H1 (cell line): Measurements from ENCODE around the gene OR2J2. TPM values are rescaled to one million over a fixed set of nuclear protein-coding genes. Genes with fewer than 3 reads are reported as not detected.
"Not testable (repeated sequence)": the region's sequence is repeated elsewhere in the genome, so short reads cannot be mapped to it uniquely, and the experiment has no call there.

Source experiments
- CTCF ChIA-PET: fragments of 300-600 bp; sonication (Branson Sonifier 250); formaldehyde crosslinking; loops from one replicate; lab custom pipeline; 2021; ENCODE audit not compliant: partially characterized antibody; lab: Charles Lee
- POLR2A ChIA-PET: fragments of 300-600 bp; sonication (Branson Sonifier 250); formaldehyde crosslinking; loops from one replicate; lab custom pipeline; 2021; ENCODE audit warnings: inconsistent platforms; ENCODE audit not compliant: partially characterized antibody; lab: Charles Lee
- DNase-seq, 2 experiments: peaks; one replicate each; pipeline versions ENCODE4 v3.0.0 to v3.0.0-alpha.2; 2010 to 2022; ENCODE audit warnings: low spot score in 2 of 2, low read depth in 1 of 2, mixed read lengths in 1 of 2
- FAIRE-seq: peaks from 2 replicates; lab custom pipeline; 2011; peaks lifted over from hg19 to GRCh38; lab: Jason Lieb, UNC
- H2AFZ ChIP-seq: 2 replicates; pipeline ENCODE4 v1.8.1; 2012; ENCODE audit warnings: low read length, inconsistent platforms
- H2AK5ac ChIP-seq: 2 replicates; pipeline ENCODE4 v1.6.1; 2013; ENCODE audit warnings: low read depth, low read length
- H2BK120ac ChIP-seq: replicated peaks from 2 replicates; pipeline ENCODE3; 2013; ENCODE audit warnings: low read depth, low read length, inconsistent platforms
- H2BK12ac ChIP-seq: 2 replicates; pipeline ENCODE4 v1.6.1; 2013; ENCODE audit warnings: low read depth, low read length
- H2BK15ac ChIP-seq: 2 replicates; pipeline ENCODE4 v1.6.1; 2013; ENCODE audit warnings: low read length
- H2BK20ac ChIP-seq: 2 replicates; pipeline ENCODE4 v1.6.1; 2013; ENCODE audit warnings: low read length
- H2BK5ac ChIP-seq: 2 replicates; pipeline ENCODE4 v1.6.1; 2013; ENCODE audit warnings: low read depth, low read length
- H3K14ac ChIP-seq: 2 replicates; pipeline ENCODE4 v1.6.1; 2013; ENCODE audit warnings: inconsistent platforms; ENCODE audit not compliant: insufficient read length
- H3K18ac ChIP-seq: 2 replicates; pipeline ENCODE4 v1.6.1; 2013; ENCODE audit warnings: low read length; ENCODE audit errors: extremely low read depth
- H3K23ac ChIP-seq: 2 replicates; pipeline ENCODE4 v1.6.1; 2013; ENCODE audit warnings: inconsistent platforms; ENCODE audit not compliant: insufficient read length
- H3K23me2 ChIP-seq: 2 replicates; pipeline ENCODE4 v1.6.1; 2013; ENCODE audit warnings: low read depth, low read length
- H3K27ac ChIP-seq: 2 replicates; pipeline ENCODE4 v1.6.1; 2011; ENCODE audit warnings: low read depth, low read length, inconsistent platforms
- H3K27me3 ChIP-seq, 4 experiments: replicated peaks in 1 of 4; 1 replicate in 1 of 4; 2 replicates in 3 of 4; pipeline versions ENCODE4 v1.6.1 to v1.8.1; 2011 to 2013; ENCODE audit warnings: low read length in 3 of 4, mild to moderate bottlenecking in 3 of 4, inconsistent platforms in 2 of 4, mixed read lengths in 2 of 4, moderate library complexity in 1 of 4; ENCODE audit not compliant: control insufficient read depth in 3 of 4, insufficient read depth in 3 of 4; ENCODE audit errors: extremely low read depth in 1 of 4
- H3K36me3 ChIP-seq, 4 experiments: 2 replicates each; pipeline versions ENCODE4 v1.6.1 to v1.8.1; 2011 to 2013; ENCODE audit warnings: mild to moderate bottlenecking in 4 of 4, low read length in 3 of 4, moderate library complexity in 2 of 4, control low read depth in 1 of 4, inconsistent platforms in 1 of 4; ENCODE audit not compliant: insufficient read depth in 4 of 4, control insufficient read depth in 2 of 4
- H3K4ac ChIP-seq: replicated peaks from 2 replicates; pipeline ENCODE3; 2013; ENCODE audit warnings: low read length, low read depth, mixed read lengths, inconsistent platforms; ENCODE audit not compliant: insufficient read length
- H3K4me1 ChIP-seq, 4 experiments: replicated peaks in 1 of 4; 1 replicate in 1 of 4; 2 replicates in 3 of 4; pipeline versions ENCODE4 v1.6.1 to v1.8.1; 2011 to 2013; ENCODE audit warnings: low read length in 3 of 4, inconsistent platforms in 2 of 4, mixed read lengths in 1 of 4; ENCODE audit not compliant: insufficient read depth in 4 of 4, control insufficient read depth in 3 of 4
- H3K4me2 ChIP-seq, 2 experiments: 2 replicates each; pipeline versions ENCODE4 v1.6.1 to v1.8.1; 2011 to 2013; ENCODE audit warnings: low read depth in 2 of 2, low read length in 2 of 2, control low read depth in 1 of 2, inconsistent platforms in 1 of 2, mild to moderate bottlenecking in 1 of 2; ENCODE audit not compliant: insufficient read depth in 1 of 2
- H3K4me3 ChIP-seq, 4 experiments: fragments of 200-600, 300-600 bp in 1 of 4; sonication (generic), shearing (Covaris generic), sonication (Bioruptor Twin) in 1 of 4; 2 replicates each; pipeline versions ENCODE4 v1.5.1 to v1.8.1; 2011 to 2016; ENCODE audit warnings: low read length in 4 of 4, low read depth in 3 of 4, control low read depth in 2 of 4, inconsistent platforms in 2 of 4, mild to moderate bottlenecking in 2 of 4, mixed read lengths in 1 of 4, moderate library complexity in 1 of 4; ENCODE audit not compliant: insufficient read depth in 2 of 4; ENCODE audit errors: extremely low read depth in 1 of 4
- H3K56ac ChIP-seq: replicated peaks from 2 replicates; pipeline ENCODE3; 2013; ENCODE audit warnings: low read depth, mild to moderate bottlenecking, mixed read lengths, low read length, inconsistent platforms; ENCODE audit not compliant: insufficient read length
- H3K79me1 ChIP-seq: 2 replicates; pipeline ENCODE4 v1.6.1; 2013; ENCODE audit warnings: low read depth, low read length, control low read depth
- H3K79me2 ChIP-seq, 2 experiments: 2 replicates each; pipeline versions ENCODE4 v1.6.1 to v1.8.1; 2012 to 2013; ENCODE audit warnings: low read length in 2 of 2, mild to moderate bottlenecking in 2 of 2, inconsistent platforms in 1 of 2; ENCODE audit not compliant: insufficient read depth in 2 of 2, control insufficient read depth in 1 of 2
- H3K9ac ChIP-seq, 4 experiments: replicated peaks in 1 of 4; 1 replicate in 1 of 4; 2 replicates in 3 of 4; pipeline versions ENCODE4 v1.6.1 to v1.8.1; 2011 to 2013; ENCODE audit warnings: low read depth in 3 of 4, low read length in 3 of 4, control low read depth in 2 of 4, mild to moderate bottlenecking in 2 of 4, moderate library complexity in 2 of 4, inconsistent platforms in 1 of 4; ENCODE audit errors: extremely low read depth in 1 of 4
- H3K9me3 ChIP-seq, 2 experiments: 2 replicates each; pipeline versions ENCODE4 v1.6.1 to v1.8.1; 2012 to 2013; ENCODE audit warnings: mild to moderate bottlenecking in 2 of 2, moderate library complexity in 2 of 2, control low read depth in 1 of 2, inconsistent platforms in 1 of 2, low read depth in 1 of 2, low read length in 1 of 2, mixed read lengths in 1 of 2; ENCODE audit not compliant: insufficient read depth in 2 of 2
- H4K20me1 ChIP-seq, 2 experiments: replicated peaks in 1 of 2; 2 replicates each; pipeline versions ENCODE3 to v1.8.1; 2011 to 2013; ENCODE audit warnings: inconsistent platforms in 2 of 2, low read length in 2 of 2, mild to moderate bottlenecking in 1 of 2; ENCODE audit not compliant: insufficient read depth in 2 of 2, control insufficient read depth in 1 of 2
- H4K5ac ChIP-seq: 2 replicates; pipeline ENCODE4 v1.6.1; 2013; ENCODE audit warnings: low read length, low read depth, mixed read lengths, inconsistent platforms; ENCODE audit not compliant: insufficient read length
- H4K8ac ChIP-seq: 2 replicates; pipeline ENCODE4 v1.8.0; 2013; ENCODE audit warnings: mild to moderate bottlenecking, moderate library complexity, low read length, inconsistent platforms; ENCODE audit not compliant: insufficient read depth; ENCODE audit errors: extremely low read depth
- H4K91ac ChIP-seq: replicated peaks from 2 replicates; pipeline ENCODE3; 2013; ENCODE audit warnings: low read length, mixed read lengths, inconsistent platforms; ENCODE audit not compliant: insufficient read length
- WGBS, 2 experiments: shearing (Covaris generic) in 1 of 2; methylation state at CpG; one replicate each; pipeline versions ENCODE4 v1.1.6 to v1.1.7; 2013 to 2015; ENCODE audit warnings: low lambda C conversion rate in 2 of 2, mixed read lengths in 2 of 2, inconsistent platforms in 1 of 2, low coverage in 1 of 2, missing lambda C conversion rate in 1 of 2; ENCODE audit not compliant: insufficient replicate concordance in 2 of 2, insufficient coverage in 1 of 2, insufficient read length in 1 of 2; ENCODE audit errors: extremely low coverage in 1 of 2, missing lambda C conversion rate in 1 of 2; 5-methylcytosine and 5-hydroxymethylcytosine counted together
- polyA plus RNA-seq, 7 experiments: library from polyadenylated mRNA; depleted of rRNA in 3 of 7; stranded (reverse) in 5 of 7; unstranded in 2 of 7; fragments of >200 nt in 5 of 7; fragments of 200-250 nt in 2 of 7; gene quantifications; 1 replicate in 5 of 7; 2 replicates in 1 of 7; 4 replicates in 1 of 7; pipeline versions ENCODE4 v1.2.1 to v1.2.3, GENCODE V29; 2011 to 2013; ENCODE audit warnings: missing spikeins in 2 of 7, mixed read lengths in 2 of 7
- total RNA-seq: library from RNA; stranded (reverse); fragmentation: NEBNext Ultra II Directional; extraction: Animal tissue kit (Norgen Biotek cat#: 25700); gene quantifications from 2 replicates; pipeline ENCODE4 v1.2.1, GENCODE V29; 2021

The OR2J2 gene
- total and polyA plus RNA-seq, 2 of the 8 experiments (the other 6 are each of a cell fraction or from before 2014, with no cell fraction given), result not detected

DNA sequence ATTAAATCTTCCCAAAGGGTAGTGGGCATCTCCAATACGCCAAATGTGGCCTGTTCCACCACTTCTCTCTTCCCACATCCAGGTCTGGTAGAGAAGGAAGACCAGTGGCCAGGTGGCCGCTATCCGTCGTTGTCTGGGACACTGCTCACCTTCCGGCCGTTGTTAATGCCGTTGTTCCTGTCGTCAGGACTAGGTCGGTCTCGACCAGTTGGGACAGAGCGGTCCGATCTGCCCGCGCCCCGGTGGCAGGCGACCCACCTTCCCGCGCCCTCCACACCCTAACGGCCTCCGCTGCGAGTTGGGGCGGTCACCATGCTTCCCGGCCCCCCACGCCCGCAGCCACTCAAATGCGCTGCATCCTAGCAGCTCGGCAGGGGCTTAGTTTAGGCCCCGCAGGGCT, 5.1 kb upstream of the OR2J2 start:
- H3K4me2 ChIP-seq, H3K79me2 ChIP-seq, H2BK12ac ChIP-seq, H3K36me3 ChIP-seq, H4K5ac ChIP-seq, H2AFZ ChIP-seq, H3K23ac ChIP-seq, H3K4ac ChIP-seq, POLR2A ChIA-PET, H3K27ac ChIP-seq, H3K9me3 ChIP-seq, H2BK20ac ChIP-seq, H2BK120ac ChIP-seq, DNase-seq, H4K91ac ChIP-seq, H2BK15ac ChIP-seq, H4K20me1 ChIP-seq, H2BK5ac ChIP-seq, H2AK5ac ChIP-seq, H3K27me3 ChIP-seq, H3K56ac ChIP-seq, FAIRE-seq, H3K9ac ChIP-seq, H3K4me1 ChIP-seq, H3K79me1 ChIP-seq, H3K18ac ChIP-seq, CTCF ChIA-PET, H3K14ac ChIP-seq, H3K23me2 ChIP-seq, H4K8ac ChIP-seq, H3K4me3 ChIP-seq: not testable (repeated sequence)
- WGBS, 2 experiments, result 95% methylated on average over 7 of the region's 28 CpGs; no CpG with 5 or more reads in 1 of the 2 experiments
